ENCODE measurements around the gene FAM43B. TPM values are rescaled to one million over a fixed set of nuclear protein-coding genes. Genes with fewer than 3 reads are reported as not detected.

Gene FAM43B
- polyA plus RNA-seq, 1 donor from 2014 or later, result not detected

- peaks cover 29% of the 10 kb centered on the region for H3K27me3 Mint-ChIP-seq
- H3K36me3 Mint-ChIP-seq, result peaks cover 2% of the 10 kb centered on the region
- no peak overlapping the region for H3K4me3 Mint-ChIP-seq
- H3K27ac Mint-ChIP-seq, result no peak overlapping the region
- H3K4me1 Mint-ChIP-seq, result no peaks in the 10 kb centered on the region
- no peaks in the 10 kb centered on the region for H3K9me3 Mint-ChIP-seq
These were observed 17.5 kb upstream of the FAM43B start for GRCh38 chr1:20534659-20535417.

GRCh38 chr1:20538227-20538626, 14.1 kb upstream of the FAM43B start:
- Mint-ChIP-seq H3K4me1 (no peaks in the 10 kb centered on the region), H3K27me3 (peaks cover 30% of the 10 kb centered on the region), H3K36me3 (peaks cover 2% of the 10 kb centered on the region), H3K9me3 (no peaks in the 10 kb centered on the region), H3K27ac (no peak overlapping the region), H3K4me3 (no peak overlapping the region)

- Mint-ChIP-seq H3K4me1 (no peaks in the 10 kb centered on the region), H3K9me3 (no peaks in the 10 kb centered on the region), H3K27ac (no peak overlapping the region), H3K36me3 (peaks cover 2% of the 10 kb centered on the region), H3K27me3 (peaks cover 23% of the 10 kb centered on the region), H3K4me3 (no peak overlapping the region)
These were observed 13.4 kb upstream of the FAM43B start for GRCh38 chr1:20538760-20539551.

GRCh38 chr1:20540281-20540680, 12.1 kb upstream of the FAM43B start:
- no peak overlapping the region for H3K4me3 Mint-ChIP-seq
- peaks cover 2% of the 10 kb centered on the region for H3K36me3 Mint-ChIP-seq
- H3K27me3 Mint-ChIP-seq, result peaks cover 17% of the 10 kb centered on the region
- H3K4me1 Mint-ChIP-seq, result no peaks in the 10 kb centered on the region
- H3K27ac Mint-ChIP-seq, result no peak overlapping the region
- no peaks in the 10 kb centered on the region for H3K9me3 Mint-ChIP-seq

GRCh38 chr1:20546637-20547036, 5.7 kb upstream of the FAM43B start:
- Mint-ChIP-seq H3K4me3 (no peak overlapping the region), H3K4me1 (peaks cover 6 to 7% (median 7%) of the 10 kb centered on the region in 3 donors), H3K27me3 (peaks cover 40% of the 10 kb centered on the region), H3K9me3 (no peaks in the 10 kb centered on the region), H3K27ac (peak overlapping the region in 1 of 3 donors; percentile 46), H3K36me3 (no peaks in the 10 kb centered on the region)

- Mint-ChIP-seq H3K27ac (no peak overlapping the region), H3K4me3 (peak overlapping the region in 1 of 4 donors; percentile 60), H3K9me3 (no peaks in the 10 kb centered on the region), H3K27me3 (peaks cover 50% of the 10 kb centered on the region), H3K36me3 (no peaks in the 10 kb centered on the region), H3K4me1 (peaks cover 6 to 7% (median 7%) of the 10 kb centered on the region in 3 donors)
These were observed 1.2 kb upstream of the FAM43B start for GRCh38 chr1:20551161-20551560.

- H3K27me3 Mint-ChIP-seq, result peaks cover 42% of the 10 kb centered on the region
- H3K4me1 Mint-ChIP-seq, result peaks cover 6 to 7% (median 7%) of the 10 kb centered on the region in 3 donors
- H3K4me3 Mint-ChIP-seq, result no peak overlapping the region
- H3K27ac Mint-ChIP-seq, result no peak overlapping the region
- H3K9me3 Mint-ChIP-seq, result no peaks in the 10 kb centered on the region
- H3K36me3 Mint-ChIP-seq, result no peaks in the 10 kb centered on the region
These were observed 514 bp downstream of the FAM43B start for GRCh38 chr1:20552728-20553445.

GRCh38 chr1:20555025-20555757, 2.8 kb downstream of the FAM43B start:
- no peak overlapping the region for H3K4me3 Mint-ChIP-seq
- H3K27ac Mint-ChIP-seq, result no peak overlapping the region
- no peaks in the 10 kb centered on the region for H3K36me3 Mint-ChIP-seq
- peaks cover 6 to 7% (median 7%) of the 10 kb centered on the region in 3 donors for H3K4me1 Mint-ChIP-seq
- peaks cover 37% of the 10 kb centered on the region for H3K27me3 Mint-ChIP-seq
- H3K9me3 Mint-ChIP-seq, result no peaks in the 10 kb centered on the region

GRCh38 chr1:20555758-20556120, 3.4 kb downstream of the FAM43B start:
- Mint-ChIP-seq H3K4me3 (no peak overlapping the region), H3K9me3 (no peaks in the 10 kb centered on the region), H3K4me1 (peaks cover 6 to 7% (median 7%) of the 10 kb centered on the region in 3 donors), H3K36me3 (no peaks in the 10 kb centered on the region), H3K27ac (no peak overlapping the region), H3K27me3 (peaks cover 41% of the 10 kb centered on the region)

- Mint-ChIP-seq H3K4me3 (no peak overlapping the region), H3K27ac (no peak overlapping the region), H3K4me1 (no peaks in the 10 kb centered on the region), H3K9me3 (no peaks in the 10 kb centered on the region), H3K36me3 (no peaks in the 10 kb centered on the region), H3K27me3 (peaks cover 40% of the 10 kb centered on the region)
These were observed 5.8 kb downstream of the FAM43B start for GRCh38 chr1:20558191-20558590.

- Mint-ChIP-seq H3K4me1 (no peaks in the 10 kb centered on the region), H3K27ac (no peak overlapping the region), H3K27me3 (peaks cover 32% of the 10 kb centered on the region), H3K9me3 (no peaks in the 10 kb centered on the region), H3K4me3 (no peak overlapping the region), H3K36me3 (peaks cover 3% of the 10 kb centered on the region)
These were observed 8.6 kb downstream of the FAM43B start for GRCh38 chr1:20560966-20561365.

- peaks cover 3% of the 10 kb centered on the region for H3K36me3 Mint-ChIP-seq
- peaks cover 0 to 2% (median 0%) of the 10 kb centered on the region in 3 donors for H3K9me3 Mint-ChIP-seq
- H3K27me3 Mint-ChIP-seq, result peaks cover 42% of the 10 kb centered on the region
- H3K4me1 Mint-ChIP-seq, result peaks cover 0 to 2% (median 0%) of the 10 kb centered on the region in 3 donors
- H3K27ac Mint-ChIP-seq, result no peak overlapping the region
- H3K4me3 Mint-ChIP-seq, result no peak overlapping the region
These were observed 12.9 kb downstream of the FAM43B start for GRCh38 chr1:20565234-20565633.

GRCh38 chr1:20569523-20570098, 17.2 kb downstream of the FAM43B start:
- H3K27ac Mint-ChIP-seq, result no peak overlapping the region
- H3K9me3 Mint-ChIP-seq, result peaks cover 3 to 6% (median 5%) of the 10 kb centered on the region in 3 donors
- no peak overlapping the region for H3K4me3 Mint-ChIP-seq
- peaks cover 31% of the 10 kb centered on the region for H3K27me3 Mint-ChIP-seq
- peaks cover 0 to 2% (median 0%) of the 10 kb centered on the region in 3 donors for H3K4me1 Mint-ChIP-seq
- H3K36me3 Mint-ChIP-seq, result no peaks in the 10 kb centered on the region

- H3K27ac Mint-ChIP-seq, result no peak overlapping the region
- H3K4me3 Mint-ChIP-seq, result no peak overlapping the region
- H3K4me1 Mint-ChIP-seq, result peaks cover 0 to 2% (median 0%) of the 10 kb centered on the region in 3 donors
- peaks cover 32% of the 10 kb centered on the region for H3K27me3 Mint-ChIP-seq
- H3K36me3 Mint-ChIP-seq, result no peaks in the 10 kb centered on the region
- peaks cover 3 to 6% (median 5%) of the 10 kb centered on the region in 3 donors for H3K9me3 Mint-ChIP-seq
These were observed 19.1 kb downstream of the FAM43B start for GRCh38 chr1:20571427-20571826.

All from IgD-negative memory B cell (primary cell).